Measurements from ENCODE around the gene IFNG-AS1.

Gene IFNG-AS1

GRCh38 chr12:68036642-68037041, 47.4 kb downstream of the IFNG-AS1 start:
- no peaks in the 10 kb centered on the region for H3K4me1 ChIP-seq (ENCODE audit: control insufficient read depth, insufficient read depth, low read length)
- H3K4me3 ChIP-seq (ENCODE audit: low read depth, low read length) = no peak overlapping the region
- no peaks in the 10 kb centered on the region for H3K36me3 ChIP-seq (ENCODE audit: control insufficient read depth in 2 of 2, insufficient read depth in 1 of 2, low read length in 2 of 2)
- ChIA-PET POLR2A (no interaction called here), CTCF (interaction anchor here (1.6 kb wide), 1 partner anchor 122 kb away, joined by 6 read pairs; no protein-coding TSS in a partner anchor)
- TF ChIP-seq ZNF112 (tag by site-specific recombination; IDR thresholded peaks at IDR 0.05) (no peak), ZNF610 (tag by site-specific recombination; IDR thresholded peaks at IDR 0.05; ENCODE audit: borderline replicate concordance) (no peak), YY2 (tag by site-specific recombination; IDR thresholded peaks at IDR 0.05) (no peak), KLF8 (tag by site-specific recombination; IDR thresholded peaks at IDR 0.05) (no peak), ZNF10 (tag by site-specific recombination; IDR thresholded peaks at IDR 0.05) (no peak), ZNF654 (tag by site-specific recombination; IDR thresholded peaks at IDR 0.05; ENCODE audit: low read depth) (no peak), ZNF404 (tag by site-specific recombination; IDR thresholded peaks at IDR 0.05) (no peak), ZNF37A (tag by site-specific recombination; IDR thresholded peaks at IDR 0.05) (no peak), ZSCAN5A (tag by site-specific recombination; IDR thresholded peaks at IDR 0.05) (no peak), TCF7L2 (IDR thresholded peaks at IDR 0.05; ENCODE audit: borderline replicate concordance, low read depth, low read length) (no peak), ZNF184 (tag by site-specific recombination; IDR thresholded peaks at IDR 0.05) (no peak), ZNF626 (tag by site-specific recombination; IDR thresholded peaks at IDR 0.05) (no peak)
- TF ChIP-seq, protein P1, sequence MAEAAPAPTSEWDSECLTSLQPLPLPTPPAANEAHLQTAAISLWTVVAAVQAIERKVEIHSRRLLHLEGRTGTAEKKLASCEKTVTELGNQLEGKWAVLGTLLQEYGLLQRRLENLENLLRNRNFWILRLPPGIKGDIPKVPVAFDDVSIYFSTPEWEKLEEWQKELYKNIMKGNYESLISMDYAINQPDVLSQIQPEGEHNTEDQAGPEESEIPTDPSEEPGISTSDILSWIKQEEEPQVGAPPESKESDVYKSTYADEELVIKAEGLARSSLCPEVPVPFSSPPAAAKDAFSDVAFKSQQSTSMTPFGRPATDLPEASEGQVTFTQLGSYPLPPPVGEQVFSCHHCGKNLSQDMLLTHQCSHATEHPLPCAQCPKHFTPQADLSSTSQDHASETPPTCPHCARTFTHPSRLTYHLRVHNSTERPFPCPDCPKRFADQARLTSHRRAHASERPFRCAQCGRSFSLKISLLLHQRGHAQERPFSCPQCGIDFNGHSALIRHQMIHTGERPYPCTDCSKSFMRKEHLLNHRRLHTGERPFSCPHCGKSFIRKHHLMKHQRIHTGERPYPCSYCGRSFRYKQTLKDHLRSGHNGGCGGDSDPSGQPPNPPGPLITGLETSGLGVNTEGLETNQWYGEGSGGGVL (tag by site-specific recombination; IDR thresholded peaks at IDR 0.05) = no peak
- TF ChIP-seq, protein P2, sequence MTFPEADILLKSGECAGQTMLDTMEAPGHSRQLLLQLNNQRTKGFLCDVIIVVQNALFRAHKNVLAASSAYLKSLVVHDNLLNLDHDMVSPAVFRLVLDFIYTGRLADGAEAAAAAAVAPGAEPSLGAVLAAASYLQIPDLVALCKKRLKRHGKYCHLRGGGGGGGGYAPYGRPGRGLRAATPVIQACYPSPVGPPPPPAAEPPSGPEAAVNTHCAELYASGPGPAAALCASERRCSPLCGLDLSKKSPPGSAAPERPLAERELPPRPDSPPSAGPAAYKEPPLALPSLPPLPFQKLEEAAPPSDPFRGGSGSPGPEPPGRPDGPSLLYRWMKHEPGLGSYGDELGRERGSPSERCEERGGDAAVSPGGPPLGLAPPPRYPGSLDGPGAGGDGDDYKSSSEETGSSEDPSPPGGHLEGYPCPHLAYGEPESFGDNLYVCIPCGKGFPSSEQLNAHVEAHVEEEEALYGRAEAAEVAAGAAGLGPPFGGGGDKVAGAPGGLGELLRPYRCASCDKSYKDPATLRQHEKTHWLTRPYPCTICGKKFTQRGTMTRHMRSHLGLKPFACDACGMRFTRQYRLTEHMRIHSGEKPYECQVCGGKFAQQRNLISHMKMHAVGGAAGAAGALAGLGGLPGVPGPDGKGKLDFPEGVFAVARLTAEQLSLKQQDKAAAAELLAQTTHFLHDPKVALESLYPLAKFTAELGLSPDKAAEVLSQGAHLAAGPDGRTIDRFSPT (tag by site-specific recombination; IDR thresholded peaks at IDR 0.05) = no peak
- H3K27ac ChIP-seq (ENCODE audit: extremely low read depth, low read depth, low read length) = no peak overlapping the region
- H3K9me3 ChIP-seq (ENCODE audit: control insufficient read depth, insufficient read depth, low read depth, low read length) = no peaks in the 10 kb centered on the region

DNA sequence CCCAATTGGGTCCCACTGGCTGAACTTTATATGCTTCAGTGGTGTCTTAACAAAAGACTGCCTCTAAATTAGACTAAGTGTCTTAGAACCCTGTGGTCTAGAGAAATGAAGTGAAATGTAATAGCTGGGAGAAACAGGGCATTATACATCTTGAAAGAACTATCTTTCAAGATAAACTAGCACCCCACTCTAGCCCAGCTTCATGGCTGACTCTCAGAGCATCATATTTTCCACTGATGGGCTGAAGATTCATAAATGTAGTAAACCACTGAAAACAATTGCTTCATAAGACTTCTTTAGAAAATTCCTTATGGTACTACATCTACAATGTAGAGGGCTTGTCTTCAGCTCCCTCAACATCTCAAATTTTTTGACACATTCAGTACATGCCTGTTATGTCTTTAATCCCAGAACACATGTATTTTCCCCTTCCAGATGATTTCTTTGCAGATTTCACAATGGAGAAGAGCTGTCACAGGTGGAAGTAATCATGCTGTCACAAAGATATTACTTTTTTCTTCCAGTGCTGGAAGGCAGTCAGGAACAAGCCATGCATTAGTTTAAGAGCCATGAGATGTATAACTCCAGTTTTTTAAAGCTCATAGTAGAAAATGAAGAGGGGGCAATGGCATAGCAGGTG, 48.5 kb downstream of the IFNG-AS1 start:
- Histone ChIP-seq H3K4me1 (ENCODE audit: control insufficient read depth, insufficient read depth, low read length) (no peaks in the 10 kb centered on the region), H3K9me3 (ENCODE audit: control insufficient read depth, insufficient read depth, low read depth, low read length) (no peaks in the 10 kb centered on the region), H3K27ac (ENCODE audit: extremely low read depth, low read depth, low read length) (no peak overlapping the region), H3K4me3 (ENCODE audit: low read depth, low read length) (no peak overlapping the region), H3K36me3 (ENCODE audit: control insufficient read depth in 2 of 2, insufficient read depth in 1 of 2, low read length in 2 of 2) (no peaks in the 10 kb centered on the region)
- CTCF ChIA-PET = interaction anchor here (0.6 to 1.6 kb wide), 5 partner anchors 25 to 185 kb away, joined by 3 to 7 read pairs (median 3); no protein-coding TSS in a partner anchor
- POLR2A ChIA-PET = no interaction called here
- TF ChIP-seq, protein P3, sequence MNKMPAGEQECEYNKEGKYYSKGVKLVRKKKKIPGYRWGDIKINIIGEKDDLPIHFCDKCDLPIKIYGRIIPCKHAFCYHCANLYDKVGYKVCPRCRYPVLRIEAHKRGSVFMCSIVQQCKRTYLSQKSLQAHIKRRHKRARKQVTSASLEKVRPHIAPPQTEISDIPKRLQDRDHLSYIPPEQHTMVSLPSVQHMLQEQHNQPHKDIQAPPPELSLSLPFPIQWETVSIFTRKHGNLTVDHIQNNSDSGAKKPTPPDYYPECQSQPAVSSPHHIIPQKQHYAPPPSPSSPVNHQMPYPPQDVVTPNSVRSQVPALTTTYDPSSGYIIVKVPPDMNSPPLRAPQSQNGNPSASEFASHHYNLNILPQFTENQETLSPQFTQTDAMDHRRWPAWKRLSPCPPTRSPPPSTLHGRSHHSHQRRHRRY (tag by site-specific recombination; IDR thresholded peaks at IDR 0.05) = no peak
- no peak for TF ChIP-seq ZNF707 (tag by site-specific recombination; IDR thresholded peaks at IDR 0.05)
- TF ChIP-seq ZNF76 (tag by site-specific recombination; IDR thresholded peaks at IDR 0.05; ENCODE audit: borderline replicate concordance, low read depth) = no peak
- TF ChIP-seq TRIM28 (IDR thresholded peaks at IDR 0.05; ENCODE audit: borderline replicate concordance, low read length) = no peak
- TF ChIP-seq GLI2 (tag by site-specific recombination; IDR thresholded peaks at IDR 0.05; ENCODE audit: borderline replicate concordance, low read depth) = no peak
- TF ChIP-seq HOXA7 (CRISPR knock-in tag; IDR thresholded peaks at IDR 0.05; ENCODE audit: borderline replicate concordance) = no peak
- TF ChIP-seq IKZF3 (tag by site-specific recombination; IDR thresholded peaks at IDR 0.05) = no peak
- TF ChIP-seq ZSCAN23 (tag by site-specific recombination; IDR thresholded peaks at IDR 0.05) = no peak
- no peak for TF ChIP-seq ZNF202 (tag by site-specific recombination; IDR thresholded peaks at IDR 0.05; ENCODE audit: borderline replicate concordance)
- no peak for TF ChIP-seq HOXC10 (CRISPR knock-in tag; IDR thresholded peaks at IDR 0.05)
- TF ChIP-seq MYNN (tag by site-specific recombination; IDR thresholded peaks at IDR 0.05; ENCODE audit: borderline replicate concordance) = no peak
- no peak for TF ChIP-seq ZFP37 (tag by site-specific recombination; IDR thresholded peaks at IDR 0.05)
- no peak for TF ChIP-seq ZNF223 (tag by site-specific recombination; IDR thresholded peaks at IDR 0.05)
- TF ChIP-seq ZNF350 (tag by site-specific recombination; IDR thresholded peaks at IDR 0.05) = no peak
- no peak for TF ChIP-seq ZSCAN5A (tag by site-specific recombination; IDR thresholded peaks at IDR 0.05)
